PC-3 (cell line): ENCODE measurements around the gene ATXN10.

Experiments
- EZH2phosphoT487 ChIP-seq: fragments of 300-600 bp; sonication (generic); IDR thresholded peaks from 2 replicates; pipeline ENCODE4 v1.6.1; 2018; ENCODE audit warnings: mild to moderate bottlenecking, antibody characterized with exemption, low read length, borderline replicate concordance
- TF ChIP-seq, protein P1 (sequence below): fragments of 300-600 bp; sonication (generic); conservative IDR thresholded peaks from 2 replicates; pipeline ENCODE4 v1.5.1; 2017; ENCODE audit warnings: antibody characterized with exemption, low read depth, mild to moderate bottlenecking, low read length

DNA sequence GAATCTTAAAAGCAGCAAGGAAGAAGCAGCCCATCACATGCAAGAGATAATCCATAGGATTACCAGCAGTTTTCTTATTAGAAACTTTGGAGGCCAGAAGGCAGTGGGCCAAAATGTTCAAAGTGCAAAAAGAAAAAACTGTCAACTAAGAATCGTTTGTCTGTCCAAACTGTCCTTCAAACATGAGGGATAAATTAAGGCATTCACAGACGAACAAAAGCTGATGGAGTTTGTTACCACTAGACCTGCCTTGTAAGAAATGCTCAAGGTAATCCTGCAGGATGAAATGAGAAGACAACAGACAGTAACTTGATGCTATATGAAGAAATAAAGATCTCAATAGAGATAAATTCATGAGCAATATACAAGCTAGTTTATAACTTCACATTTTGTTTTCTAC lies 154.9 kb downstream of the ATXN10 start:
- TF ChIP-seq, protein P1, sequence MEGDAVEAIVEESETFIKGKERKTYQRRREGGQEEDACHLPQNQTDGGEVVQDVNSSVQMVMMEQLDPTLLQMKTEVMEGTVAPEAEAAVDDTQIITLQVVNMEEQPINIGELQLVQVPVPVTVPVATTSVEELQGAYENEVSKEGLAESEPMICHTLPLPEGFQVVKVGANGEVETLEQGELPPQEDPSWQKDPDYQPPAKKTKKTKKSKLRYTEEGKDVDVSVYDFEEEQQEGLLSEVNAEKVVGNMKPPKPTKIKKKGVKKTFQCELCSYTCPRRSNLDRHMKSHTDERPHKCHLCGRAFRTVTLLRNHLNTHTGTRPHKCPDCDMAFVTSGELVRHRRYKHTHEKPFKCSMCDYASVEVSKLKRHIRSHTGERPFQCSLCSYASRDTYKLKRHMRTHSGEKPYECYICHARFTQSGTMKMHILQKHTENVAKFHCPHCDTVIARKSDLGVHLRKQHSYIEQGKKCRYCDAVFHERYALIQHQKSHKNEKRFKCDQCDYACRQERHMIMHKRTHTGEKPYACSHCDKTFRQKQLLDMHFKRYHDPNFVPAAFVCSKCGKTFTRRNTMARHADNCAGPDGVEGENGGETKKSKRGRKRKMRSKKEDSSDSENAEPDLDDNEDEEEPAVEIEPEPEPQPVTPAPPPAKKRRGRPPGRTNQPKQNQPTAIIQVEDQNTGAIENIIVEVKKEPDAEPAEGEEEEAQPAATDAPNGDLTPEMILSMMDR = no peak
- TF ChIP-seq EZH2phosphoT487 = no peak
